NB4 (cell line): Measurements from ENCODE around the gene ICOS.

Source experiments
- DNase-seq: peaks from one replicate; pipeline ENCODE4 v3.0.0; 2010; ENCODE audit warnings: low read depth
- H3K4me3 ChIP-seq: one replicate; pipeline ENCODE4 v1.5.1; 2011; ENCODE audit warnings: mild to moderate bottlenecking, low read depth, low read length, moderate library complexity
- CTCF ChIP-seq: IDR thresholded peaks from one replicate; pipeline ENCODE4 v1.5.1; 2012; ENCODE audit warnings: low read depth, low read length
- MAX ChIP-seq: IDR thresholded peaks from 2 replicates; pipeline ENCODE4 v1.6.1; 2011; ENCODE audit warnings: low read depth, low read length
- MYC ChIP-seq: IDR thresholded peaks from 2 replicates; pipeline ENCODE4 v1.6.1; 2011; ENCODE audit warnings: low read depth, low read length
- POLR2A ChIP-seq: IDR thresholded peaks from 2 replicates; pipeline ENCODE4 v1.6.1; 2011; ENCODE audit warnings: mild to moderate bottlenecking; ENCODE audit not compliant: insufficient read length; ENCODE audit errors: extremely low read depth

Gene ICOS

GRCh38 chr2:203934041-203934492 lies 2.5 kb upstream of the ICOS start:
- no peak for TF ChIP-seq MAX
- no peak for TF ChIP-seq POLR2A
- TF ChIP-seq CTCF: no peak
- TF ChIP-seq MYC: no peak
- no peak for DNase-seq
- H3K4me3 ChIP-seq: no peak overlapping the region

GRCh38 chr2:203934711-203935438 lies 1.7 kb upstream of the ICOS start:
- no peak for TF ChIP-seq MYC
- TF ChIP-seq POLR2A: no peak
- TF ChIP-seq CTCF: no peak
- no peak for TF ChIP-seq MAX
- DNase-seq: no peak
- H3K4me3 ChIP-seq: no peak overlapping the region

- H3K4me3 ChIP-seq: no peak overlapping the region
- DNase-seq: no peak
- no peak for TF ChIP-seq MAX
- no peak for TF ChIP-seq POLR2A
- no peak for TF ChIP-seq CTCF
- no peak for TF ChIP-seq MYC
Measured at GRCh38 chr2:203935568-203935967, 995 bp upstream of the ICOS start.

GRCh38 chr2:203936949-203937348 lies 386 bp downstream of the ICOS start:
- H3K4me3 ChIP-seq: no peak overlapping the region
- TF ChIP-seq POLR2A (no peak), MYC (no peak), CTCF (no peak), MAX (no peak)
- DNase-seq: no peak

GRCh38 chr2:203937788-203938187 lies 1.2 kb downstream of the ICOS start:
- TF ChIP-seq MAX (no peak), MYC (no peak), CTCF (no peak), POLR2A (no peak)
- H3K4me3 ChIP-seq: no peak overlapping the region
- no peak for DNase-seq
